HG02885 (cell line): Measurements from ENCODE around the gene MMP13.
"Not testable (repeated sequence)": the region's sequence is repeated elsewhere in the genome, so short reads cannot be mapped to it uniquely, and the experiment has no call there.

Experiments
- ATAC-seq: cut with Tn5 transposase; IDR thresholded peaks from one replicate; pipeline ENCODE4 v1.9.1; 2021; ENCODE audit warnings: mild to moderate bottlenecking; ENCODE audit not compliant: unreplicated experiment, poor library complexity

MMP13 gene

DNA sequence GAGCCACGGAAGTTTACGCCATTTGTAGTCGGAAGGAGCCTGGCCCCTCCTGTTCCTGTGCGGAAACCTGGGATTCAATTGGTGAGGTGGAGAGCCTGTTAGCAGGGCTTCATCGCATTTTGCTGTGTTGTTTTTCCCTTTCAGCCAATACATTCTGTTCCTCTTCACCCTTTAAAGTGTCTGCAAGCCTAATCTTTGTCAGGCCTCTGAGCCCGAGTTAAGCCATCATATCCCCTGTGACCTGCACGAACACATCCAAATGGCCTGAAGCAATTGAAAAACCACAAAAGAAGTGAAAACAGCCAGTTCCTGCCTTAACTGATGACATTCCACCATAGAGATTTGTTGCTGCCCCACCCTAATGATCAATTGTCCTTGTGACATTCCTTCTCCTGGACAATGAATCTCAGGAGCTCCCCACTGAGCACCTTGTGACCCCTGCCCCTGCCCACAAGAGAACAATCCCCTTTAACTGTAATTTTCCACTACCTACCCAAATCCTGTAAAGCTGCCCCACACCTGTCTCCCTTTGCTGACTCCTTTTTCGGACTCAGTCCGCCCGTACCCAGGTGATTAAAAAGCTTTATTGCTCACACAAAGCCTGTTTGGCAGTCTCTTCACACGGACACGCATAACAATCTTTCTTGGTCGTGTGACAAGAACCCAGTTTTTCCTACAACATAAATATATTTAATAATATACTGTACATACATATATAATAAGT lies 43.6 kb downstream of the MMP13 start:
- ATAC-seq: no peak

GRCh38 chr11:102905848-102906247 lies 49.7 kb downstream of the MMP13 start:
- ATAC-seq: not testable (repeated sequence)

DNA sequence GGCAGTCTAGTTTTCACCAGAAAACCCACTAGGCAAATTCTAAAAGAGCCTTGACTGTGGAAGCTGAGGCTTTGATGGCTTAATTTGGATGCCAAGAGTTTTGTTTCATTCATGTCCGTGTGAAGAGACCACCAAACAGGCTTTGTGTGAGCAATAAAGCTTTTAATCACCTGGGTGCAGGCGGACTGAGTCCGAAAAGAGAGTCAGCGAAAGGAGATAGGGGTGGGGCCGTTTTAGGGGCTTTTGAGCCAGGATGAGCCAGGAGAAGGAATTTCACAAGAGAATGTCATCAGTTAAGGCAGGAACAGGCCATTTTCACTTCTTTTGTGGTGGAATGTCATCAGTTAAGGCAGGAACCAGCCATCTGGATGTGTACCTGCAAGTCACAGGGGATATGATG lies 51.6 kb downstream of the MMP13 start:
- not testable (repeated sequence) for ATAC-seq

GRCh38 chr11:102900346-102900745 lies 55.2 kb downstream of the MMP13 start:
- no peak for ATAC-seq
